ENCODE measurements around the gene FAM228A.

The FAM228A gene

GRCh38 chr2:24238158-24238557 lies 63.3 kb downstream of the FAM228A start:
- DNase-seq (ENCODE audit: insufficient read length) (no peak), FAIRE-seq (no peak)
- TF ChIP-seq TAF1 (IDR thresholded peaks at IDR 0.05; ENCODE audit: borderline replicate concordance, low read depth, low read length) (no peak), POLR2A (IDR thresholded peaks at IDR 0.05; ENCODE audit: low read depth, low read length) (no peak), POLR2AphosphoS5 (IDR thresholded peaks at IDR 0.05; ENCODE audit: low read depth, low read length) (no peak)

GRCh38 chr2:24239553-24239952 lies 64.7 kb downstream of the FAM228A start:
- FAIRE-seq (no peak), DNase-seq (ENCODE audit: insufficient read length) (no peak)
- no peak for TF ChIP-seq POLR2AphosphoS5 (IDR thresholded peaks at IDR 0.05; ENCODE audit: low read depth, low read length)
